ENCODE data around the gene PAEP.

PAEP gene

DNA sequence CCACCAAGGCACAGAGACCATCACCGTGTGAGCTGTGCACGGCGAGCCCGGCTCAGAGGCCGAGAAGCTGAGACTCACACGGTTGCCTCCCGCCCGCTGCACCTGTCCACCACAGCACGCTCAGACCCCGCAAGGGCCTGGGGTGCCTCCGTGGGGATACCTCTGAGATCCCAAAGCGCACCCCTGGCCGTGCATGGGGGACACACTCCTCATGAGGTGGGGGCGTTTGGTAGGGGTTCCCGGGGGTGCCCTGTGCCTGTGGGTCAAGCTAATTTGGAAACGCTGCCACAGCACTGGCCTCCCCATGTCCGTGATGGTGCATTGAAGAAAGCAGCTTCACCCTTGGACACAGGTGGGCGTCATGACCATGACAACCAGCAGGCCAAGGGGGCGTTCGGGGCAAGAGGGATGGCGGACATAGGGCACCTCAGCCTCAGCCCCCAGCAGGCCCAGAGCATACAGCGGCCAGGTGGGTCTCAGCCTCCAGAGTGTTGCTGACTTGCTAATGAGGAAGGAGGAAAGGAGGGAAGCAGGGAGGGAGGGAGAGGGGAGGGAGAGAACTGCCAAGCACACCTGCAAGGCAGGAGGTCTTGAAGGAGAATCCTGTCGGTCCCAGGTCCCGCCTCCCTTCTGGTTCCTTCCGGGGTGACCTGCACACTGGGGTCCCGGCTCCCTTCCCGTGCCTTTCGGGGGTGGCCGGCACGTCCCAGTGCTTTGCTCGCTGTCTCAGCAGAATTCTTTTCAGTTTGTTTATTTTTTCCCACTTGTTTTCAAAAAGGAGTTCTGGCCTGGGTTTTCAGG lies 43.1 kb downstream of the PAEP start:
- DNase-seq, result no peak

DNA sequence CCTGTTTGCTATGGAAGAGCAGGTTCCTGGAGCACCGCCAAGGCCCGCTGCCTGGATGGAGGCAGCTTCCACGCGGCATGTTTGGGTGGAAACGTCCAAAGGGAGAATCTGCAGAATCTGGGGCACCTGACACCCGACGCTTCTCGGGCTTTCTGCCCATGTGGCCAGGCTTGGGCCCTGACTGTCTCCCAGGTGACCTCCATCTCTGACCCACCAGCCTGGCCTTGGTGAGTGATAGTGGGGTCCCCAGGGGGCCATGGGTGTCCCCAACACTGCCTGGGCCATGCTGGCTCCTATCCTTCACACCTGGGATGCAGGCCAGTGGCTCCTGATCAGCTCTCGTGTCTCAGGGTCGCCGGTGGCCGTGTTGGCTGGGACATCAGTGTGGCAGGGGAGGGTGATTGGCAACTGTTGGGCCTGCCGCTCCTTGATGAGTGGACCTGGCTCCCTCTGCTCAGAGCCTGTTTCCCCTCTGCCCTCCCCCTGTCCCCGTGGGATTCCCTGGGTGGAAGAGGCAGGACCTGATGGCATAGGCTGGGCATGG lies 43.8 kb downstream of the PAEP start:
- DNase-seq, result no peak

DNA sequence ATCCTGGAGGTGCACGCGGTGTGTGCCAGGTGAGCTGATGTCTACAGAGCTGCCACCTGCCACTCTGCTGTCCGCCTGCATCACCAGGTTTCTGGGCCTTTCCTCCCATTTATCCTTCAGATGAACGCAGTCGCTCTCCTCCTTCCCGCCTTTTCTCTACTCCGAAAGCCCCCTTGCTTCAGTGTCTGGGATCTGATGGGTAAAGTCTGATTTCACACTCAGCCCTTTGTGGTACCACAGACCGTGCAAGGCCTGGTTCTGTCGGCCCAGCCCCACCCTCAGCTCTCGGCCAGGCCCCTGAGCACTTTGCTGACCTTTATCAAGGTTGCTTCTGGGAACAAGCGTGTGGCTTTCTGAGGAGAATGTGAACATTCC lies 45.3 kb downstream of the PAEP start:
- no peak for DNase-seq

DNA sequence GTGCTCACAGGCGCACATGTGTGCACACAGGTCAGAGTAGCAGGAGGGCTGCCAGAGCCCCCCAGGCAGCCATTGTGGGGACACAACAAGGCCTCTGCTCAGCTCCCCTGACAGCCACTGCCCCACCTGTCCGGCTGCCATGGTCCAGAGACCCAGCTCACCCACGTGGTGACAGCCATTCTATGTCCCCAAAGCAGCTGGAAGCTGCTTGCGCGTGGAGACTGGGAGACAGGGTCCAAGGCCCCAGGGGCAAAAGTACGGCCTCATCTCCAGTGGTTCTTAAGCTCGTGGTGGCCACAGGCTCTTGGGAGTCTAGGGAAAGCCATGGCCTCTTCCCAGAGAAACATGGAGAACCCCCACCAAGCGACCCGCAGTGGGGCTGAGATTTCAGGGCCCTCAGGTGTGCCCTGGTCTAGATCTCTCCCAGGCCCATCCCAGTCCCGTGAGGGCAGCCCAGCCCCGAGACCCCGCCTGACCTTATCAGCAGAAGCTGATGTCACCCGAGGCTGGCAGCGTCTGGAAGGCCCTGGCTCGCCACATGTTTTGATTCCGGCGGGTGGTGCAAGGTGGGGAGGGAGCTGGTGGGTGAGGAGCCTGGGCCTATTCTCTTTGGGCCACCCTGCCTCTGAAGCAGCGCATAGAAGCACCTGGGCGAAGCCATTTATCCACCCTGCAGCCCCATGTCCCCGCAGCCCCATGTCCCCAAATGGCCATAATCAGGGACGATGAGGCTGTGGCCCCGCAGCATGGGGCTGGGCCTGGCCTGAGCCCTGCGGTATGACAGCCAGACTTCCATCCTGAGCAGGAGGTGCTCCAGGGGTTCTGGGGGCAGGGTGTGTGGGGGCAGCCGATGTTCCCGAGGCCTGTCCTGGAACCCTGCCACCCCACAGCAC lies 46.1 kb downstream of the PAEP start:
- DNase-seq, result no peak

DNA sequence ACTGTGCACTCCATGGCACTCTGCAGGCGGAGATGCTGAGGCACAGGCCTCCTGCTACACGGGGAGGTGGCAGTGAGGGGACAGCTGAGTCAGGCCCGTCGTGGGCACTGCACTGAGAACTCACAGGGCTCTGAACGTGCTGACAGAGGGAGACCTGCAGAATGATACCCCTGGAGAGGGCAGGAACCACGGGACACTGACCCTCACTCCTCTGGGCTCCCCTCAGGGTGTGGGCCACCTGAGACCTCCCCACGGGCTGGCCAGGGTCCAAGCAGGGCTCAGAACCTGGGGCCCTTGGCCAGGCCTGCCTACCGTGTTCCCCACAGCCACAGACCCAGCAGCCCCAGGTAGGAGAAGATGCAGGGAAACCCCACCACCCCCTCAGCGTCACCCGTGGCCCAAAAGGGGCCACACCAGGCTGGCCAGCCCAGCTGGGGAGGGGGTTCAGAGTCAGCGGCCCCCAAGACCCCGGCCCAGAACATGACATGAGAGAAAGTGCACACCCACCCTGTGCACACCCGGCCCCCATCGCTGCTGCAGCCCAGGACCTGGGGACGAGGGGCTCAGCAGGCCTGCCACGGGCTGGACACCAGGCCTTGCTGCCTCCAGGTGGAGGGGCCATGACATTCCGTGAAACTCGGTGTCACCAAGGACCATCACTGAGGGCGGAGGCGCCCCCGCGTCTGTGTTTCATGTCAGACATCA lies 46.9 kb downstream of the PAEP start:
- no peak for DNase-seq

DNA sequence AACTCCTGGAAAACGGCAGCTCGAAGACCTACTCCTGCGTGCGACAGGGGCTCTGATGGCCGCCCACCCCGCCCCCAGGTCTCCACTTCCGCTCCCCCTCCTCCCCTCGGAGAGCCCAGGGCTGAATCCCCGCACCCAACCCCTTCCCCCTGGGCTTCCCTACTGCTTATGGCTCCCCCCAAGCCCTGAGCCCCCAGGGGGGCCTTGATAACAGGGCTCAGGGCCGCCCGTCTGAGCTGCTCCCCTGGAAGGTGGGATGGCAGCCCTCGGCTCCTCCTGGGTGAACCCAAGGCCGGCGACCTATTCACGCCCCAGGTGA lies 47.4 kb downstream of the PAEP start:
- no peak for DNase-seq

DNA sequence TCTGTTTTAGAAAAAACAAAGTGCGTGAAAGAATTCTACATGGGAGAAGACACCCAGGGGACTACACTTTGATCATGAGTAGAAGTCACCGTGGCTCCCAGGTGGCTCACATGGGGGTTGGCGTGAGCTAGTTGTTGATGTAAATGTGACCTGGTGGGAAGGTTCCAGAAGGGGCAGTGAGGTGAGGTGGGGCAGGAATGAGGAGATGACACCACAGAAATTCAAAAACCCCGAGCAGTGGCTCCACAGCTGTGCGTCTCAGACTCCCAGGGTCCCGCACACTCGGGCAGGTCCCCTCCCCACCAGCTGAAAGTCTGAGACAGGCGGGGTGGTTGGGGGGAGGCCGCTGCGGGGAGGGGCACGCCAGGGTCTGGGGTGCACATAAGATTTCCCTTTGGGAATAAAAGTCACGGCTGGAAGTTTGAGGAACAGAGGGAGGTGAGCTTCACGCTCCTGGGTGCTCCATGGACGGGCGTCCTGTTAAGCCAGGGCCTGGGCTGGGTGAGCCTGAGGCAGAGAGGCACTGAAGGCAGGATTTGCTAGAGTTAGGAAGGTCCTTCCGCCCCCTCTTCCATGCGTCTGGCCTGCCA lies 47.9 kb downstream of the PAEP start:
- DNase-seq, result no peak

DNA sequence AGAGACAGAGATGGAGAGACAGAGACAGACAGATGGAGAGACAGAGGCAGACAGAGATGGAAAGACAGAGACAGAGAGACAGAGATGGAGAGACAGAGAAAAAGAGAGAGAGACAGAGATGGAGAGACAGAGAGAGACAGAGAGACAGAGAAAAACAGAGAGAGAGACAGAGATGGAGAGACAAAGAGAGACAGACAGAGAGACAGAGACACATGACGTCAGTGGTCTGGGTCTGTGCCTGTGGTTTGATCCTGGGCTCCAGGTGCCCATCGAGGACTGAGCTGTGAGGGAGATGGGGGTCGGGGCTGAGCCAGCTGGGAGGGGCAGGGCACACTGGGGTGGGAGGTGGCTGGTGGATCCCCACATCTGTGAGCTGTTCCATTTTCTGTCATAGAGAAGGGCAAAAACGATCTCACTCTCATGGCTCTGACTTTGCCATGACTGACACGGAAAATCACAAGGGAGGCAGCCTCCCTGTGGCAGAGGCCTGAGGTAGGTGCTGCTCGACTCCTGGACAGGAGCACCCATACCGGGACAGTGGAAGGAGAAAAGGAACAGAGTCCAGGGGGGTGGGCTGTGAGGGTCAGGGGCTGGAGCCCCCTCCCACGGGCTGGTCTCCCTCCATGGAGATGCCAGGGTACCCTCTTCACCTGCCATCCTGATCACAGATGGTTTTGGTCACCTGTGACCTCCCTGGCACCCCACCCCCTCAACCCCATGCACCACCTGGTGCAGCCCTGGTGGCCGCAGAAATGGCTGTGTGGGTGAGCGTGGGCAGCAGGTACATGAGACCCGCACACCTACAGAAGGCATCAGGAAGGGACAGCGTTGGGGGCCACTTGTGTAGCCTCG lies 49.0 kb downstream of the PAEP start:
- DNase-seq, result no peak

DNA sequence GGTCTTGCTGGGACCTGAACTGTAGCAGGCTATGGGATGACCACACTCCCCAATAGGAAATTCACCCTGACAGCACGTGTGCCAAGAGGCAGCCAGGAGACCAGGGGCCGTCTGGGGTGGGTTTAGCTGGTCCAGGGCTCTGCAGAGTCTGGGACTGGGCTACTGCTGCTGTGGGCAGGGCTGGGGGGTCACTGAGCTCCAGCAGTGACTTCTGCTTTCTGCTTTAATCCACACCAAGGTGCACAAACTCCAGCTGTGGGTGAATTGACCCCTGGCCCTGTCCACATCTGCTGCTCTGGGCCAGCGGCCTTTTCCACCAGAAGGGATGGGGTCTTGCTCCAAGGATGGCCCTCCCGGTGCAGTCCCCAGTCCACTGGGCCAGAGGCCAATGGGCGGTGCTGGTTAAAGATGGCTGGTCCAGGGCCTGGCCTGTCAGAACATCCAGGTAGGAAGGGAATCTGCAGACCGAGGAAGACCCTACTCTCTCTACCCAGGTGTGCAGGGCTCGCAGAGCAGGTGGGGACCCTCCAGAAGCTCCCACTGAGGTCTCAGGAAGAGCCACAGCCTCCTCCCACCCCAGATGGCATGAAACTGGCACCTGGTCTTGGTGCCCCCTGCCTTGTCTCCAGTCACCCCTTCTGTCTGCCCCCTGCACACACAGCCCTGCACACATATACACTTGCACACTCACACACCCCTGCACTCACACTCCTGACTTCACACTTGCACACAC lies 49.8 kb downstream of the PAEP start:
- no peak for DNase-seq

DNA sequence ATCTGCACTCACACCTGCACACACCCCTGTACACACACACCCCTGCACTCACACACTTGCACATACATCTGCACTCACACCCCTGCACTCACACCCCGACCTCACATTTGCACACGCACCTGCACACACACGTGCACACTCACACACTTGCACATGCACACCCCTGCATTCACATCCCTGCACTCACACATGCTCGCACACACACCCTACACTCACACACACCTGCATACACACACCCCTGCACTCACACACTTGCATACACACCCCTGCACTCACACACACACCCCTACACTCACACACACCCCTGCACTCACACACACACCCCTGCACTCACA lies 50.3 kb downstream of the PAEP start:
- DNase-seq, result no peak

DNA sequence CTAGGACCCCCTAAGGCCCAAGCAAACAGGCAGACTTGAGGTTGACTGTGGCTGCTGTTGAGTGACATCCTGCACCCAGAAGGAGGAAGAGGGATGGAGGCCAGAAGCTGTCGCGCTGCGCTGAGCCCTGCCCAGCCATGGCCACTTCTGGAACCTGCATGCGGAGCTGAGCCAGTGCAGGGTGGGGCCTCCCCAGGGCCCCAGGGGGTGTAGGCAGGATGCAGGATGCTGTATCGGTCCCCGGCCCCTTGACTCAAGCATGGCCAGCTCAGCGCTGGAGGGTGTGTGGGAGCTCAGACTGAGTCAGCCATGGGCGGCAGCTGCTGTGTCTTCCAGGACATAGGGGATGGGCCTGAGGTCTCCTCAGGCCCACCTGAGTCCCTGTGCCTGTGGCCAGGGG lies 50.9 kb downstream of the PAEP start:
- DNase-seq, result no peak

DNA sequence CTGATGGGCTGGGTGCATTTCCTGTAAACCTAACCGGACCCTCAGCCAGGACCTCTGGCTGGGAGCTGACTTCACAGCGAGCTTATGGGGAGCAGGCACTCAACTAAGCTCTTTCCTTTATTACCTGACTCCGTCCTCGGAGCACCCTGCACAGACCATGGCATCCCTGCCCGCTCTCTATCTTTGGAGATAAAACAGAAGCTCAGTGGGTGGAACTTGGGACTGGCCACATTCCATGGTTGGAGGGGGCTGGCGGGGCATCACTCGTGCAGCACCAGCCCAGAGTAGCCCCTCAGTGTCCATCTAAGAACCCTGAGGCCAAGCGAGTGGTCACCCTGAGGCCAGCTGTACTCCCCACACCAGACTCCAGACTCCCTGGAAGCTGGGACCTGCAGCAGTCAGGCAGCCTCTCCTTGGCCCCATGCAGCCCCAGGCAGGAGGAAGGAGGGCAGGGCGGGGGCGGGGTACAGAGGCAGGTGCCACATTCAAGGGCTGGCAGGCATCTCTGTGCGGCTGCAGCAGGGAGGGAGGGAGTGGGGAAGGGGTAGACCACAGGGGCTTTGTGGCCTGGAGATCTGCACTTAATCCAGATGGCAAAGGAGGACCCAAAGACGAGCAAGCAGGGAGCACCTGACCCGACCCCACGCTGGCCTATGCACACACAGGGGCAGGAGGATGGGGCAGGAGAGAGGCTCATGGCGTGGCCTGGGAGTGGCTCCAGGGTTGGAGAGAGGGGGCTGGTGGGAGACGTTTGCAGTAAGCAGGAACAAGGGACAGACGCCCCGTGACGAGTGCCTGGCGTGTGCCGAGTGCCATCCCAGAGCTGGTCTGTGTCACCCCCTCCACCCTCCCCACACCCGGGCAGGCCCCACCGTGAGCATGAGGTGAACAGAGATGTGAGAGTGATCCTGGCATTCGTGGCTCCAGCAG lies 51.7 kb downstream of the PAEP start:
- DNase-seq, result no peak

DNA sequence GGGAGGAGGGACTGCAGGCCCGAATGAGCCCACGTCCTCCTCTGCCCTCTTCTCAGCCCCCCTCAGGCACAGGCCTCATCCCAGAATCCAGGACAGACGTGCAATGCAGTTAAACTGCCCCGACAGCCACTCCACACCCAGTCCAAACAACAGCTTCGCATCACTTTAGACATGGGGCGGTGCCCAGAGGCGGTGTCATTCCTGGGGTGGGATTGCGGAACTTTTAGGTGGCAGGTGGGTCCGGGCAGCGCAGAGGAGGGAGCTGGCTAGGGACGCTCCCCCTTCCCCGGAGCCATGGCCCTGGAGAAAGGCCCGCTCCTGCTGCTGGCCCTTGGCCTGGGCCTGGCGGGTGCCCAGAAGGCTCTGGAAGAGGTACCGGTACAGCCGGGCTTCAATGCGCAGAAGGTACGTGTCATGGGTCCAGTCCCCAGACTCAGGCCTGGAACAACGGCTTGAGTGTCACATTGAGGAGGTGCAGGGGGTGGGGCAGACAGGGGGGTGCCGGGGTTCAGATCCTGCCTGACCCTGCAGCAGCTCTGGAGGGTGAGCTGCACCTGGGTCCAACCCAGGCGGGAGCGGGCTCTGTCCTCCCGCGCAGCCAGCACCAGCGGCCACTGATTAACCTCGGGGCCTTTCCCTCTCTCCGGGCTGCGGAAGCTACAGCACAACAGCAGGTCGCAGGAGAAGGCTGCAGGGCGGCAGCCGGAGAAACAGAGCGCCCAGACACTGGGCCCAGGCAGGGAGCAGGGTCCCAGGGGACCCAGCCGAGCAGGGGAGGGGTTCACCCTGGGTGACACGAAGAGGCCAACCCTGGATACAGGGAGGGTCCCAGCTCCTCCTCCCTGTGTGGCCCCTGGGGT lies 52.6 kb downstream of the PAEP start:
- DNase-seq, result no peak

DNA sequence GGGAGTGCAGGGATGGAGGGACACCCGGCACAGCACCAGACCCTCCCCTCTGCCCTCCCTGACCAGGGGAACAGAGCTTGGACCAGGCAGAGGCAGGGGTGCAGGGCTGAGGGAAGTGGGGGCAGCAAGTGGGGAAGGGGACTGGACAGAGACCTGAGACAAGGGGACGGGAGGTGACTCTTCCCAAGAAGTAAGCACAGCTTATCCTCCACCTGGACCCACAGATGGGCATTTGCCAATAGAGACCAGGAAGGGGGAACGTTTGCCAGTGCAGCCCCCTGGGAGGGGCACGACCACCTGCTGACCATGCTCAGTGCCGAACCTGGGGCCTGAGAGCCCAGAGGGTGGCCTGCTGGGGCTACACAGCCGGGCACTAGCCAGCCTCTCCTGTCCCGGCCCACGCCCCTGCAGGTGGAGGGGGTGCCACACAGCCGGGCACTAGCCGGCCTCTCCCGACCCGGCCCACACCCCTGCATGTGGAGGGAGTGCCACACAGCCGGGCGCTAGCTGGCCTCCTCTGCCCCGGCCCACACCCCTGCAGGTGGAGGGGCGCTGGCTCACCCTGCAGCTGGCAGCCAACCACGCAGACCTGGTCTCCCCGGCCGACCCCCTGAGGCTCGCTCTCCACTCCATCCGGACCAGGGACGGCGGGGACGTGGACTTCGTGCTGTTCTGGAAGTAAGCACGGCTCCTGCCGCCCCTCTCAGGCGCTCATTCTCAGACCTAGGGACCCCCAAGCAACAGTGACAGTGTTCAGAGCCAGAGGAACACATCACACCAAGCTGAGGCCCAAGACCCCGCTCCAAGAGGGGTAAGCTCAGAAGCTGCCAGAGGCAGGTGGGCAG lies 53.5 kb downstream of the PAEP start:
- no peak for DNase-seq

DNA sequence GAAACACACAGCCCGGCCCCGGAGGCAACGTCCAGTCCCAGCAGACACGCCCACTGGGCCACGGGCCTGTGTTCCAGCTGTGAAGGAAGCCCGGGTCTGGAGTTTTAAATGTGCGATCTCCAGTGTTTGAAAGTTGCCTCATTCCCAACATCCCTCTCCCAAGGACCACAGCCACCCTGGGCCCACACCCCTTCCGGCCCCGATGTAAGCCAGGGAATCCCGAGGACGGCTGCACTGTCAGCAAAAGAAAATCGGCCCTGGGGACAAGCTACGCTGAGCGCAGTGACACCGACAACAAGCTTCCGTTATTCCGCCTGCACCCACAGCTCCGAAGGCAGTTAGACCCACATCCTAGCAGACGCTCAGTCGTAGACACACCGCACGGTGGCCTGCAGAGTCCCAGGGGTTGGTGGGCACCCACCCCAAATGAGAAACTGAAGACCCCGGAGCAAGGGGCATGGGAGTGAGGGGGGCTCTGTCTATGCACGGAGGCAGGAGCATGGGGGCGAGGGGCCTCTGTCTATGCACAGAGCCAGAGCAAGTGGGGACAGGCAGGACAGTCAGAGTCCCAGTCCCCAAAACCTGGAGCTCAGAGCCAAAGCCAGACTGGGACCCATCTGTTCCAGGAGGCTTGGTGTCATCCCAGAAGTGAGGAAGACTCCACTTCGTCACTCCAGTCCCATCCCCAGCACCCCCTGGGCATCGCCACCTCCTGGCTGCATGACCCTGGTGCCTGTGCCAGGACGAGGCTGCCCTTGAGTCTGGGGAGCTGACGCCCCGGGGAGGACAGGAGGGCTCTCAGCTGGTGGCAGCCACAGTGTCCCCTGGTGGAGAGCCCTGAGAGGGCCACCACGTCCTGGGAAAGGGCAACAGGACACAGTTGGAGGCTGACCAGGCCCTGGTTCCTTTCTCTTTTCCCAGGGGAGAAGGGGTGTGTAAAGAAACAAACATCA lies 54.4 kb downstream of the PAEP start:
- no peak for DNase-seq
